ENCODE data around the gene BCL2L15.

BCL2L15 gene

DNA sequence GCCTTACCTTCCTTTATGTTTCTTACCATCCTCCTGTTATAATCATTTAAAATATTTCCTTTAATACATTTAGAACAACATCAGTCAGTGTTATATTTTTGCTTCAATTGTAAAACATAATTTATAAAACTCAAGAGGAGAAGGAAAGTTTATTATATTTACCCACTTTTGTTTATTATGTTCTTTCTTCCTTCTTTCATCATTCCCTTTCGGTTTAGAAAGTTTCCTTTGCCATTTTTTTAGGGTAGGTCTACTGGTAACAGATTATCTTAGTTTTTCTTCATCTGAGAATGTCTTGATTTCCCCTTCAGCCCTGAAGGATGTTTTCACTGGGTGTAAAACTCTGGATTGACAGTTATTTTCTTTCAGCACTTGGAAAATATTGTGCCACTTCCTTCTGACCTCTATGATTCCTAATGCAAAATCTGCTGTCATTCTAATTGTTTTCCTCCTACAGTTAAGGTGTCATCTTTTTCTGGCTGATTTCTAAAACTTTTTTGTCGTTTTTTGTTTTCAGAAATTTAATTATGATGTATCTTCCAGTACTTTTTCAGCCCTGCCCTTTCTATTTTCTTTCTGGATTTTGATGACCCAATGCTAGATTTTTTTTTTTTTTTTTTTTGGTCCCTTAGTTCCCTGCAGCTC is 40.9 kb downstream of the BCL2L15 start:
- no peak for DNase-seq
- TF ChIP-seq, protein P1, sequence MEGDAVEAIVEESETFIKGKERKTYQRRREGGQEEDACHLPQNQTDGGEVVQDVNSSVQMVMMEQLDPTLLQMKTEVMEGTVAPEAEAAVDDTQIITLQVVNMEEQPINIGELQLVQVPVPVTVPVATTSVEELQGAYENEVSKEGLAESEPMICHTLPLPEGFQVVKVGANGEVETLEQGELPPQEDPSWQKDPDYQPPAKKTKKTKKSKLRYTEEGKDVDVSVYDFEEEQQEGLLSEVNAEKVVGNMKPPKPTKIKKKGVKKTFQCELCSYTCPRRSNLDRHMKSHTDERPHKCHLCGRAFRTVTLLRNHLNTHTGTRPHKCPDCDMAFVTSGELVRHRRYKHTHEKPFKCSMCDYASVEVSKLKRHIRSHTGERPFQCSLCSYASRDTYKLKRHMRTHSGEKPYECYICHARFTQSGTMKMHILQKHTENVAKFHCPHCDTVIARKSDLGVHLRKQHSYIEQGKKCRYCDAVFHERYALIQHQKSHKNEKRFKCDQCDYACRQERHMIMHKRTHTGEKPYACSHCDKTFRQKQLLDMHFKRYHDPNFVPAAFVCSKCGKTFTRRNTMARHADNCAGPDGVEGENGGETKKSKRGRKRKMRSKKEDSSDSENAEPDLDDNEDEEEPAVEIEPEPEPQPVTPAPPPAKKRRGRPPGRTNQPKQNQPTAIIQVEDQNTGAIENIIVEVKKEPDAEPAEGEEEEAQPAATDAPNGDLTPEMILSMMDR (IDR thresholded peaks at IDR 0.05; ENCODE audit: low read depth, low read length) = no peak
- Histone ChIP-seq H3K9me3 (ENCODE audit: severe bottlenecking) (no peaks in the 10 kb centered on the region), H3K27me3 (ENCODE audit: insufficient read depth, low read depth, severe bottlenecking) (no peaks in the 10 kb centered on the region), H3K4me3 (ENCODE audit: low read depth, low read length) (no peak overlapping the region), H3K36me3 (no peaks in the 10 kb centered on the region), H3K27ac (no peak overlapping the region)

DNA sequence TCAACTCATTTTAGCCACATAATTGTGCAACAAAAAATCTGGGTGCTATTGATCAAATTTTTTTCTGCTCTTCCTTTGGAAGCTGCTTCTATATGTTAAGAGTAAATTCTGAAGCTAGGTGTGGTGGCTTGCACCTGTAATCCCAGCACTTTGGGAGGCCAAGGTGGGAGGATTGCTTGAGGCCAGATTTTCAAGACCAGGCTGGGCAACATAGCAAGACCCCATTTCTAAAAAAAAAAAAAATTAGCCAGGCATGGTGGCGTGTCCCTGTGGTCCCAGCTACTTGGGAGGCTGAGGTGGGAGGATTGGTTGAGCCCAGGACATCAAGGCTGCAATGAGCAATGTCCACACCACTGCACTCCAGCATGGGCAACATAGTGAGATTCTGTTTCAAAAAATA is 50.8 kb downstream of the BCL2L15 start:
- Histone ChIP-seq H3K4me3 (ENCODE audit: low read depth, low read length) (no peak overlapping the region), H3K27ac (no peak overlapping the region), H3K9me3 (ENCODE audit: severe bottlenecking) (no peaks in the 10 kb centered on the region), H3K27me3 (ENCODE audit: insufficient read depth, low read depth, severe bottlenecking) (no peaks in the 10 kb centered on the region), H3K36me3 (no peaks in the 10 kb centered on the region)
- TF ChIP-seq, protein P1 (IDR thresholded peaks at IDR 0.05; ENCODE audit: low read depth, low read length) = no peak
- no peak for DNase-seq

DNA sequence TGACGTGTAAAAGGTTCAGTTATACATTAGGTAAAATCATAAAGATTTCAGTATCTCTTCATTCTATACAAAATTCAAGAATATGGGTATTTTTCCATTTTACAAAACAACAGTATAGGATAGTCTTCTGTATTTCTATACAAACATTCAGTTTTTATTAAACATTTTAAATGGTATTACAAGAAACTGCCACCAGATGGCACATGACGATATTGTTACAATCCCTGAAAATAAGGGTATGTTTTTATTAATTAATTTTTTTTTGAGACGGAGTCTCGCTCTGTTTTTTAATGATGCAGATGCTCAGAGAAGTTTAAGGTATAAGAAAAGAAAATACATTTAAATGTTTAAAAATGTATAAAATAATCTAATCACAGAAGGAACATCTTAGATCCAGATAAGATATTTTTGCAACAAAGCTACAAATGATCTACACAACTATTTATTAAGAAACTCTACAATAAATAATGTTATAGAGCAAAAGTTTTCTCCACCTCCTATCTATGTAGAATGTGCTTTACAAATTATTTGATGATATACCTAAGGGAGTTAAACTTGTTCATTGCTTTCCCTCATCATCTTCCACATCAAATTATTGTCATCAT is 51.6 kb downstream of the BCL2L15 start:
- Histone ChIP-seq H3K27ac (no peak overlapping the region), H3K4me3 (ENCODE audit: low read depth, low read length) (no peak overlapping the region), H3K36me3 (no peaks in the 10 kb centered on the region), H3K9me3 (ENCODE audit: severe bottlenecking) (no peaks in the 10 kb centered on the region), H3K27me3 (ENCODE audit: insufficient read depth, low read depth, severe bottlenecking) (no peaks in the 10 kb centered on the region)
- TF ChIP-seq, protein P1 (IDR thresholded peaks at IDR 0.05; ENCODE audit: low read depth, low read length) = no peak
- no peak for DNase-seq

DNA sequence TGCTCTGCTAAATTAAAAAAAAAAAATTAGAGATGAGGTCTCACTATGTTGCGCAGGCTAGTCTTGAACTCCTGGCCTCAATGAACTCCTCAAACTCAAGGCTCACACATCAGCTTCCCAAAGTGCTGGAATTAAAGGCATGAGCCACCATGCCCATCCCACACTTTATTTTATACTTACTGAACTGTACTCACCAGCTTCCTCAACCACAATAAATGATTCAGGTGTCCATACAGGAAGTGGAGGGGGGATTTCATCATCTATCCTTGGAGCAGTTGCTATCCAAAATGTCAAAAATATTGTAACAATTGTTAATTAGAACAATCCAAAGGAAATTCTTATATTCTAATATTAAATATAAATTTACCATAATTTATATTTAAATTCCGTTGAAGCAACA is 52.7 kb downstream of the BCL2L15 start:
- no peak overlapping the region for H3K4me3 ChIP-seq (ENCODE audit: low read depth, low read length)
- no peaks in the 10 kb centered on the region for H3K36me3 ChIP-seq
- no peaks in the 10 kb centered on the region for H3K27me3 ChIP-seq (ENCODE audit: insufficient read depth, low read depth, severe bottlenecking)
- TF ChIP-seq, protein P1 (IDR thresholded peaks at IDR 0.05; ENCODE audit: low read depth, low read length) = no peak
- H3K27ac ChIP-seq = no peak overlapping the region
- DNase-seq = no peak
- H3K9me3 ChIP-seq (ENCODE audit: severe bottlenecking) = no peaks in the 10 kb centered on the region

Measured in WERI-Rb-1 (cell line).